Endometrial microvascular endothelial cells (primary cell): ENCODE results near the gene ARID4B. TPM values are rescaled to one million over a fixed set of nuclear protein-coding genes. Genes with fewer than 3 reads are reported as not detected.
"Not testable (repeated sequence)": the region's sequence is repeated elsewhere in the genome, so short reads cannot be mapped to it uniquely, and the experiment has no call there.

Experiments used
- in situ Hi-C: cut with HindIII; loops from 2 replicates; pipeline ENCODE4 v1.10.0; 2017; ENCODE audit warnings: low sequenced_read_pairs, low pct_unique_long_range_greater_than_20kb; ENCODE audit errors: inconsistent ontology term
- total RNA-seq: library from RNA; depleted of rRNA; stranded (reverse); fragments of >200 nt; gene quantifications from one replicate; pipeline ENCODE4 v1.2.3, GENCODE V29; 2015; ENCODE audit errors: inconsistent ontology term

ARID4B gene
- total RNA-seq, 1 donor from 2014 or later = 13.8 TPM

- in situ Hi-C loops = no loop called here
Observed at GRCh38 chr1:235329139-235329902, 1.3 kb upstream of the ARID4B start.

- in situ Hi-C loops = no loop called here
Observed at GRCh38 chr1:235328271-235329138, 526 bp upstream of the ARID4B start, which contains the start of gene GGPS1. Gene GGPS1, plus strand, starts transcription at chr1:235328570. Its CDS starts 6,695 bp downstream, at chr1:235335265.

GRCh38 chr1:235326719-235327558 lies 1.0 kb downstream of the ARID4B start:
- in situ Hi-C loops = no loop called here

GRCh38 chr1:235325854-235326253 lies 2.1 kb downstream of the ARID4B start:
- in situ Hi-C loops = no loop called here

GRCh38 chr1:235325139-235325538 lies 2.8 kb downstream of the ARID4B start:
- in situ Hi-C loops = no loop called here

- in situ Hi-C loops = no loop called here
Observed at GRCh38 chr1:235324296-235324695, 3.7 kb downstream of the ARID4B start.

- in situ Hi-C loops = no loop called here
Observed at GRCh38 chr1:235320521-235321179, 7.3 kb downstream of the ARID4B start.

GRCh38 chr1:235319255-235319654 lies 8.7 kb downstream of the ARID4B start:
- in situ Hi-C loops = no loop called here

GRCh38 chr1:235317168-235317567 lies 10.8 kb downstream of the ARID4B start:
- in situ Hi-C loops = no loop called here

- in situ Hi-C loops = no loop called here
Observed at GRCh38 chr1:235315735-235316134, 12.2 kb downstream of the ARID4B start.

GRCh38 chr1:235315173-235315572 lies 12.8 kb downstream of the ARID4B start:
- in situ Hi-C loops = no loop called here

GRCh38 chr1:235313931-235314678 lies 13.9 kb downstream of the ARID4B start:
- in situ Hi-C loops = no loop called here

- in situ Hi-C loops = no loop called here
Observed at GRCh38 chr1:235313262-235313661, 14.7 kb downstream of the ARID4B start.

- in situ Hi-C loops = not testable (repeated sequence)
Observed at GRCh38 chr1:235309206-235309605, 18.8 kb downstream of the ARID4B start.

GRCh38 chr1:235307158-235308124 lies 20.5 kb downstream of the ARID4B start:
- in situ Hi-C loops = no loop called here

- in situ Hi-C loops = no loop called here
Observed at GRCh38 chr1:235304549-235305451, 23.2 kb downstream of the ARID4B start.
